Esophagus muscularis mucosa (tissue), 4 donors: ENCODE measurements around the gene RPL28.

Experiments
- CTCF ChIP-seq, 3 experiments: fragments of 200-600 bp in 2 of 3; fragments of 450-650 bp in 1 of 3; sonication (generic) in 2 of 3; IDR thresholded peaks; one replicate each; pipeline ENCODE4 v1.5.1; 2017 to 2019; ENCODE audit warnings: antibody characterized with exemption in 3 of 3, mild to moderate bottlenecking in 2 of 3, moderate library complexity in 1 of 3
- EP300 ChIP-seq: sonication (generic); formaldehyde crosslinking; IDR thresholded peaks from one replicate; pipeline ENCODE4 v1.6.1; 2017; ENCODE audit warnings: antibody characterized with exemption
- POLR2A ChIP-seq: fragments of 450-650 bp; IDR thresholded peaks from one replicate; pipeline ENCODE4 v1.6.1; 2017; ENCODE audit warnings: antibody characterized with exemption, moderate library complexity, mild to moderate bottlenecking, low read depth
- POLR2AphosphoS5 ChIP-seq, 2 donors: sonication (generic); formaldehyde crosslinking; IDR thresholded peaks; one replicate each; pipeline ENCODE4 v1.6.1; 2017; ENCODE audit warnings: antibody characterized with exemption in 2 of 2

GRCh38 chr19:55372316-55373081, 13.2 kb upstream of the RPL28 start:
- TF ChIP-seq CTCF (IDR thresholded peaks at IDR 0.05) (no peak), POLR2A (no peak), EP300 (no peak), POLR2AphosphoS5 (IDR thresholded peaks at IDR 0.05) (no peak)
